ENCODE results near the gene DCLK1. TPM values are rescaled to one million over a fixed set of nuclear protein-coding genes. Genes with fewer than 3 reads are reported as not detected.
A peak's percentile ranks its signal among the peaks of the same experiment; 100 is the strongest.

Gene DCLK1
- total RNA-seq, 1 donor from 2014 or later = under 0.01 TPM

- DNase-seq (ENCODE audit: low read depth) (no peak), FAIRE-seq (no peak)
- no peak for TF ChIP-seq CTCF (IDR thresholded peaks at IDR 0.05; ENCODE audit: insufficient read depth, low read length, severe bottlenecking)
- Histone ChIP-seq H3K27me3 (ENCODE audit: control insufficient read depth, insufficient read depth, low read length) (no peaks in the 10 kb centered on the region), H3K36me3 (ENCODE audit: control insufficient read depth, insufficient read depth, low read length) (no peaks in the 10 kb centered on the region), H3K4me3 (ENCODE audit: low read depth, low read length) (no peak overlapping the region)
Measured at GRCh38 chr13:35793823-35794222, 337.4 kb downstream of the DCLK1 start.

DNA sequence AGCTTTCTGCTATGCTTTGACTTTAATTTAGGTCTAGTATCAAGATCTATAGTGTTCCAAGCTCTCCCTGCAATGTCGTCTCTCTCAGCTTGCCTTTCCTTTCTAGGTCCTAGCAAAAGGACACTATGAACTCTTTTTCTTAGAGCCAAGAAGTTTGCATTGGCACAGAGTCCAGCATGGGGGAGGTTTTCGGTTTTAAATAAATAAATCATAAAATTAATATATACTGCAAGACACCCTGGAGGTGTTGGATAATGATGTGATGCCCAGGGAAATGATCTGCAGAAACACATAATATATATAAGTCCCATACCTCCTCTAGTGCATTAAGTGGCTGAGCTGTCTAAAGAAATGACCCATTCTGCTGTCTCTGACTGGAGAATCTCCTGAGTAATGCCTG lies 338.3 kb downstream of the DCLK1 start:
- no peak for FAIRE-seq
- TF ChIP-seq CTCF (IDR thresholded peaks at IDR 0.05; ENCODE audit: insufficient read depth, low read length, severe bottlenecking) = no peak
- Histone ChIP-seq H3K36me3 (ENCODE audit: control insufficient read depth, insufficient read depth, low read length) (no peaks in the 10 kb centered on the region), H3K27me3 (ENCODE audit: control insufficient read depth, insufficient read depth, low read length) (no peaks in the 10 kb centered on the region), H3K4me3 (ENCODE audit: low read depth, low read length) (no peak overlapping the region)
- DNase-seq (ENCODE audit: low read depth) = no peak

GRCh38 chr13:35792021-35792420 lies 339.2 kb downstream of the DCLK1 start:
- no peaks in the 10 kb centered on the region for H3K36me3 ChIP-seq (ENCODE audit: control insufficient read depth, insufficient read depth, low read length)
- no peak overlapping the region for H3K4me3 ChIP-seq (ENCODE audit: low read depth, low read length)
- no peaks in the 10 kb centered on the region for H3K27me3 ChIP-seq (ENCODE audit: control insufficient read depth, insufficient read depth, low read length)
- no peak for DNase-seq (ENCODE audit: low read depth)
- no peak for TF ChIP-seq CTCF (IDR thresholded peaks at IDR 0.05; ENCODE audit: insufficient read depth, low read length, severe bottlenecking)
- no peak for FAIRE-seq

DNA sequence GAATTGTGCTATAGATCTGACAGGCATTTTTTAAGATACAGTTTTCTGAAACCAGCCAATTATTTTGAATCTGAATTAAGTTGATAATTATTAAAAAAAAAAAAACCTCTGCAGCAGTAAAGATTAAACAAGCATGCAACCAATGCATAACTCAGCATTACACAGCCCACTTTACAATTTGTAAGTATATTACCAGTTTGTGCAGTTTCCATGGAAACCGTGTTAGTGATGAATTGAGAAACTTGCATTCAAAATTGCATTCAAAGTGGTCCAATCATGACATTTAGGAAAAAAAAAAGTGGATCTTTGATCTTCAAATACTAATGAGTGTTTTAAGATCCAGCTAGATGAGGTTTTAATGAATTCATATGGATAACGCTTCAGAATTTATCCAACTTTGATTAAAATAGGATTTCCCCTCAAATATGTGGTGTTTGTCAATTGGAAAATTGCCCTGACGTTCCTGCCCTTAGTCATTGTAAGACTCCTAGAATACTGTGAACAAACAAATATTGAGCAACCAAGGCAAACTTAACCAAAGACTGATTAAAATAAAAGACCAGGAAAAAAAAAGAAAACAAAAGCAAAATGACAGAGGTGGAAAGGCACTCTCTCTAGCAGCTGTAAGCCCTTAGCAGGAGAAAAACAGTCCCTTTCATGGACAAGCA lies 339.9 kb downstream of the DCLK1 start:
- FAIRE-seq = no peak
- Histone ChIP-seq H3K4me3 (ENCODE audit: low read depth, low read length) (no peak overlapping the region), H3K36me3 (ENCODE audit: control insufficient read depth, insufficient read depth, low read length) (no peaks in the 10 kb centered on the region), H3K27me3 (ENCODE audit: control insufficient read depth, insufficient read depth, low read length) (no peaks in the 10 kb centered on the region)
- TF ChIP-seq CTCF (IDR thresholded peaks at IDR 0.05; ENCODE audit: insufficient read depth, low read length, severe bottlenecking) = no peak
- peak; percentile 73 for DNase-seq (ENCODE audit: low read depth)

DNA sequence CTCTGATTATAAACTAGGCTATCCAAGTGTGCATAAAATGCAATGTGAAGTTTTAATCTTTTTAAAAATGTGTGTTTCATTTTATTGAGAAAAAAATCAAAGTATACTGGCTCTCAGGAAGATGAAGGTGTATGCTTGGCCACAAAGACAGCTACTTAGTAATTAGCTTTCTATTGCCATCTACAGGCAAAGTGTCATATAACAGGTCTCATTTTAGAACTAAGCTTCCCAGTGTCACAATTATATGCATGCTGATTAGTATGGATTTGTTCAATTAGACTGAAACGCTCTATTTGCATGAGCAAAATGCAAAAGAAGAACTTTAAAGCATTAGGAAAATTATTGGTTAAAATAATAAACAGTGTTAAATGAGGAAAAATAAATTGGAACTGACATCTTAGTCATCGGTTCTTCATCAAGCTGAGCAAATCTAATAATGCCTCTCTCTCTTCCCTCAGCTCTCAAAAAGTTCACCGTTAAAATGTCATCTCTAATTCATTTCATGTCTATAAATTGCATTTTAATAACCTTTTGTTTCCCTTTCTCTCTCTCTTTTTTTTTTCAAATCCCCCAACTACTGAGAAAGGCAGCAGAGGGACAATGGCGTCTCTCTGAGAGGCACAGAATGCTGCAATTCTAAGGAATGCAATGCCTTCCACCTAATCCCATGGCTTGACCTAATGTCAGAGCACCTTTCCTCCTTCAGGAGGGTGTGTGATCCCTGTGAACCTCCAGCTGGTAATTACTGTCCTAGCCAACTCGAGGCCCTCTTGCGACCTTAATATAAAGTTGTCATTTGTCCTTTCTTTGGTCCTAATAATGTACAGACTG lies 341.6 kb downstream of the DCLK1 start:
- FAIRE-seq = no peak
- peak; percentile 62 for DNase-seq (ENCODE audit: low read depth)
- H3K4me3 ChIP-seq (ENCODE audit: low read depth, low read length) = no peak overlapping the region
- no peaks in the 10 kb centered on the region for H3K36me3 ChIP-seq (ENCODE audit: control insufficient read depth, insufficient read depth, low read length)
- H3K27me3 ChIP-seq (ENCODE audit: control insufficient read depth, insufficient read depth, low read length) = peaks cover 2% of the 10 kb centered on the region
- TF ChIP-seq CTCF (IDR thresholded peaks at IDR 0.05; ENCODE audit: insufficient read depth, low read length, severe bottlenecking) = peak; percentile 44
